ENCODE measurements around the gene OR51G2. TPM values are rescaled to one million over a fixed set of nuclear protein-coding genes. Genes with fewer than 3 reads are reported as not detected.

OR51G2 gene
- total RNA-seq, 2 donors from 2014 or later, result not detected

DNA sequence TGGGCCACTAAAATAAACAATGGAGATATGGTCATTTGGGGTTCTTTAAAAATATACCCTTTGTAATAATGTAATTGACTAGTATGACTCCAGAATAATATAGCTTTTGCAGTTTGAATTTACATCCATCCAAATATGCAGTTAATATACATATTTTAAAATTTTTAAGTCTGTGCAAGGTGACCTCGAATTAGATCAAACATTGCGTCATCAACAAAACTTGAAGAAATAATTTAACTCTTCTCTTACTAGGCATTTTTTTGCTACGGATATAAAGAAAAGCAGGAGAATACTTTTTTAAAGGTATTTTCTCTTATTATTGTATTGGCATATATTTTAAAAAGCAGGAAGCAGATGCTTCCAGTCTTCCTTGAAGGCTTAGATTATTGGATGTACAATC, 17.6 kb upstream of the OR51G2 start:
- Histone ChIP-seq H3K4me3 (no peak overlapping the region), H3K36me3 (no peaks in the 10 kb centered on the region), H3K27ac (no peak overlapping the region), H3K4me1 (no peaks in the 10 kb centered on the region), H3K9me3 (no peaks in the 10 kb centered on the region), H3K27me3 (no peaks in the 10 kb centered on the region)
- DNase-seq (ENCODE audit: low spot score), result no peak
- TF ChIP-seq, protein P1, sequence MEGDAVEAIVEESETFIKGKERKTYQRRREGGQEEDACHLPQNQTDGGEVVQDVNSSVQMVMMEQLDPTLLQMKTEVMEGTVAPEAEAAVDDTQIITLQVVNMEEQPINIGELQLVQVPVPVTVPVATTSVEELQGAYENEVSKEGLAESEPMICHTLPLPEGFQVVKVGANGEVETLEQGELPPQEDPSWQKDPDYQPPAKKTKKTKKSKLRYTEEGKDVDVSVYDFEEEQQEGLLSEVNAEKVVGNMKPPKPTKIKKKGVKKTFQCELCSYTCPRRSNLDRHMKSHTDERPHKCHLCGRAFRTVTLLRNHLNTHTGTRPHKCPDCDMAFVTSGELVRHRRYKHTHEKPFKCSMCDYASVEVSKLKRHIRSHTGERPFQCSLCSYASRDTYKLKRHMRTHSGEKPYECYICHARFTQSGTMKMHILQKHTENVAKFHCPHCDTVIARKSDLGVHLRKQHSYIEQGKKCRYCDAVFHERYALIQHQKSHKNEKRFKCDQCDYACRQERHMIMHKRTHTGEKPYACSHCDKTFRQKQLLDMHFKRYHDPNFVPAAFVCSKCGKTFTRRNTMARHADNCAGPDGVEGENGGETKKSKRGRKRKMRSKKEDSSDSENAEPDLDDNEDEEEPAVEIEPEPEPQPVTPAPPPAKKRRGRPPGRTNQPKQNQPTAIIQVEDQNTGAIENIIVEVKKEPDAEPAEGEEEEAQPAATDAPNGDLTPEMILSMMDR (IDR thresholded peaks at IDR 0.05), result no peak

DNA sequence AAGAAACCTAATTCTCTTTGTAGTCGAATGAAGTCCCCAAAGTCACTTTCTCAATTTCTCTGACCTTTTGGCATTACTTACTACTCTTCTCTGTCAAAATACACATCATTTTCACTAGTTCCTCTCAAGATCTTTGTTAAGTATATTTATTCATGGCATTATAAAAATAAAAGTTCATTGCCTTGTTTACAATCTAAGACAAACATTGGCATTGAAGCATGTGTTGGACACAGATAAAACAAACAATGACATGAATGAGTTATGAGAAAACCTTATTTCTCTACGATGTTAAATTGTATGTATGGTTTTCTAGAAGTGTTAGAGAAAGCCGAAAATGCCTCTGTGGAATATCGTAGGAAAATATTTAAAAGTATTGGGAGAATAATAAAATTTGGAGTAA, 13.6 kb upstream of the OR51G2 start:
- Histone ChIP-seq H3K36me3 (no peaks in the 10 kb centered on the region), H3K4me1 (no peaks in the 10 kb centered on the region), H3K27ac (no peak overlapping the region), H3K9me3 (no peaks in the 10 kb centered on the region), H3K27me3 (no peaks in the 10 kb centered on the region), H3K4me3 (no peak overlapping the region)
- DNase-seq (ENCODE audit: low spot score), result no peak
- TF ChIP-seq, protein P1 (IDR thresholded peaks at IDR 0.05), result no peak

DNA sequence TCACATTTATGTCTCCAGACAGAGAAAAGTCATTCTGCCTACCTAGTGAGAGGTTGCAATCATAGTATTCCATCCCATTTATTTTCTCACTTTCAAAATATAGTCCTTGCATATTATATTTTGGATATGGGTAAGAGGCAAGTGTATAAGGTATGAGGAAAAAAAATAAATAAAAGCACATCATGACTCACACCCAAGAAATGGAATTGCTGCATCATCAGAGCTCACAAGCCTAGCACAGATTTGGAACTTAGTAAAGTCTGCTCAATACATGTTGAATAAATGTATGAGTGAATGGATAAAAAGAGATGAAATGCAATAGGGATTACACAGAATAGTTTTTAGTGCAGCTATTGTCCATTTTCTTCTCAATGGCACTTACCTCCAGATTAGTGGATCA, 7.5 kb upstream of the OR51G2 start:
- Histone ChIP-seq H3K4me1 (no peaks in the 10 kb centered on the region), H3K27ac (no peak overlapping the region), H3K9me3 (no peaks in the 10 kb centered on the region), H3K4me3 (no peak overlapping the region), H3K27me3 (no peaks in the 10 kb centered on the region), H3K36me3 (no peaks in the 10 kb centered on the region)
- DNase-seq (ENCODE audit: low spot score), result no peak
- TF ChIP-seq, protein P1 (IDR thresholded peaks at IDR 0.05), result no peak

DNA sequence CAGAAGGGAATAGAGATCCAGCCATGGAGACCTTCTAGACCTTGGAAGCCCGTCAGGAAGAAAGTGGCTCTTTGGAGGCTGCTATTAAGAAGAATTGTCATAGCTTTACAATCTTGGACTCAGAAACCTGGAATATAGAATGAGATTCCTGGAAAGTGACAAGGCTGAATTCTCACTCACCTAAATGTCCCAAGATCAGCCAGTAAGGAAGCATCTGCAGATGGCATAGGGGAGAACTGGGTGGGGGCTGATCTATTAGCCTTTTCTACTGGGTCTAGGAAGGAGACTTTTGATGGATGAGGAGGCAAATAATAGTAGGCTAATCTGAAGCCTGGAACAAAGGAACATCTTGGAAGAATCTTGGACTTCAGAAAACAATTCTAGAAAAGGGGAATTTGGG, 5.1 kb upstream of the OR51G2 start, which contains the start of gene OR51G1:
Gene OR51G1, minus strand, starts transcription at position 101 of the 400 bp plus-strand sequence. Its CDS starts 0 bp downstream, at position 101.
- DNase-seq (ENCODE audit: low spot score), result no peak
- H3K27me3 ChIP-seq, result no peaks in the 10 kb centered on the region
- H3K9me3 ChIP-seq, result no peaks in the 10 kb centered on the region
- no peak within 1 kb of the TSS for H3K4me3 ChIP-seq
- TF ChIP-seq, protein P1 (IDR thresholded peaks at IDR 0.05), result no peak
- H3K27ac ChIP-seq, result no peak within 1 kb of the TSS
- H3K36me3 ChIP-seq, result no peaks in the 10 kb centered on the region
- H3K4me1 ChIP-seq, result no peaks in the 10 kb centered on the region

DNA sequence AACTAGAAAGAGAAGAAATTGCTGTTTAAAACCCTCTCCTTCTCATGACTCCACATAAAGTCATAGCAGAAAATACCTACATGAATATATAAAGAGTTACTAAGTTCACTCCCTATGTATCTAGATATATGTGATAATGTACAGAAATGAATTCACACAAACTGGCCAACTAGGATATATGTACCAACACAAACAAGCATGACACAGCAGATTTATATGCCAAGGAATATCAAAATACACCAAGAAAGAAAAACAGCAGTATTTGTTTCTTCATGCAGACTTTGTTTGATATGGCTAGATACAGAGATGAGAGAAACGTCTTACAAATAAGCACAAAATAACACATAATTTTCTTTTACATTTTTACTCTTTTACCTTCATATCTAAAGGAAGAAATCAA, 3.2 kb upstream of the OR51G2 start:
- Histone ChIP-seq H3K9me3 (no peaks in the 10 kb centered on the region), H3K27me3 (no peaks in the 10 kb centered on the region), H3K4me1 (no peaks in the 10 kb centered on the region), H3K27ac (no peak overlapping the region), H3K4me3 (no peak overlapping the region), H3K36me3 (no peaks in the 10 kb centered on the region)
- no peak for DNase-seq (ENCODE audit: low spot score)
- TF ChIP-seq, protein P1 (IDR thresholded peaks at IDR 0.05), result no peak

DNA sequence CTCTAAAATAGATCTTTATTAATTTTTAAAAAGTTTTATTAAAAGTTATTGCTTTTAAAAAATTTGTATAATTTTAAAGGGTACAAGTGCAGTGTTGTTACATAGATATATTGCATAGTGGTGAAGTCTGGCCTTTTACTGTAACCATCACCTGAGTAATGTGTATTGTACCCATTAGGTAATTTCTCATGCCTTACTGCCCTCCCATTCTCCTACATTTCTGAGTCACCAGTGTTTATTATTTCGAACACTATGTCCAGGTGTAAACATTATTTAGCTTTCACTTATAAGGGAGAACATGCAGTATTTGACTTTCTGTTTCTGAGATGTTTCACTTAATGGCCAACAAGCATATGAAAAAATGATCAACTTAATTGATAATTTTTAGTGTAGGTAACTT, 2.6 kb upstream of the OR51G2 start:
- H3K4me1 ChIP-seq, result no peaks in the 10 kb centered on the region
- H3K27me3 ChIP-seq, result no peaks in the 10 kb centered on the region
- H3K36me3 ChIP-seq, result no peaks in the 10 kb centered on the region
- H3K9me3 ChIP-seq, result no peaks in the 10 kb centered on the region
- DNase-seq (ENCODE audit: low spot score), result no peak
- TF ChIP-seq, protein P1 (IDR thresholded peaks at IDR 0.05), result no peak
- no peak overlapping the region for H3K4me3 ChIP-seq
- H3K27ac ChIP-seq, result no peak overlapping the region

Data from right atrium auricular region (tissue), 2 donors.